Skin of body (tissue), 2 donors: ENCODE data around the gene SLC6A6. TPM values are rescaled to one million over a fixed set of nuclear protein-coding genes. Genes with fewer than 3 reads are reported as not detected.

Experiments
- DNase-seq: peaks from one replicate; lab custom pipeline; 2025; lab: John Stamatoyannopoulos, UW
- total RNA-seq: library from RNA; depleted of rRNA; stranded (reverse); fragments of >200 nt; gene quantifications from one replicate; pipeline ENCODE4 v1.2.3, GENCODE V29; 2014

The SLC6A6 gene
- total RNA-seq, 1 donor from 2014 or later: 12.0 TPM

DNA sequence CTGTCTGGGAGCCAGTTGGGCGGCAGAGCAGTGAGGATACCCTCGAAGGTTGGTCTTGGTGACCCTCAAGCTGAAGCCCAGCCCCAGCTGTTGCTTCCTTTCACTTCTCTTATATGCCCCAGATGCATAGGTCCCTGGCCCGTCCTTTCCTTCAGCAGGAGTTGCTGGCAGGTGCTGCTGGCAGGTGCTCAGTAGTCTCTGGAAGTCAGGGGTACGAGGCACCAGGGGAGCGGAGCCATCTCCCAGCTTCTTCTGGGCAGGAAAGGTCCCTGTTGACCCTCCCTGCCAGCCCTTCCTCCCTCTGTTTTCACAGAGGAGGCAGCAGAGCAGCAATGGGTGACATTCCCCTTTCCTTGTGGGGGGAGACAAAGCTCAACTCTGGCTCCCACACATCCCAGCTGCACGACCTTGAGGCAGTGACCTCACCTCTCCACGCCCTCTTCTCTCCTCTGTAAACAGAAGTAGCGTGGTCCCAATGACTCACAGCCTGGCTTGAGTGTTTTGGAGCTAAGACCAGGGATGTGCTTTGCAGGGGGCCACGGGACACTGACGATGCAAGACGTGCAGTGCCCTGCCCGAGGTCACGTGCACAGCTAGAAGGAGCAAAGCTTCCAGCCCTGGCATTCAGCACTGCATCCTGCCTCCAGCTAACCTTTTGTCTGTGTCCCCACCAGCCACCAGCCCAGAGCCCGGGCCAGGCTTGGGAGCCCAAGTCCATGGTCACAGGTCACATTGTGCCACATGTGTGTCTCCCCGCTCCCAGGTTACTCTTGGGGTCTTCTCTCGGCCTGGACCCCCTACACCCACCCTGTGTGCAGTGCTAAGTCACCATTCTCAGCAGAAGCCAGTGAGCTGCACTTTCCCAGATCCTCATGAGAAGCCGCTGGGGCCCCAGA is 49.7 kb downstream of the SLC6A6 start:
- DNase-seq: no peak

DNA sequence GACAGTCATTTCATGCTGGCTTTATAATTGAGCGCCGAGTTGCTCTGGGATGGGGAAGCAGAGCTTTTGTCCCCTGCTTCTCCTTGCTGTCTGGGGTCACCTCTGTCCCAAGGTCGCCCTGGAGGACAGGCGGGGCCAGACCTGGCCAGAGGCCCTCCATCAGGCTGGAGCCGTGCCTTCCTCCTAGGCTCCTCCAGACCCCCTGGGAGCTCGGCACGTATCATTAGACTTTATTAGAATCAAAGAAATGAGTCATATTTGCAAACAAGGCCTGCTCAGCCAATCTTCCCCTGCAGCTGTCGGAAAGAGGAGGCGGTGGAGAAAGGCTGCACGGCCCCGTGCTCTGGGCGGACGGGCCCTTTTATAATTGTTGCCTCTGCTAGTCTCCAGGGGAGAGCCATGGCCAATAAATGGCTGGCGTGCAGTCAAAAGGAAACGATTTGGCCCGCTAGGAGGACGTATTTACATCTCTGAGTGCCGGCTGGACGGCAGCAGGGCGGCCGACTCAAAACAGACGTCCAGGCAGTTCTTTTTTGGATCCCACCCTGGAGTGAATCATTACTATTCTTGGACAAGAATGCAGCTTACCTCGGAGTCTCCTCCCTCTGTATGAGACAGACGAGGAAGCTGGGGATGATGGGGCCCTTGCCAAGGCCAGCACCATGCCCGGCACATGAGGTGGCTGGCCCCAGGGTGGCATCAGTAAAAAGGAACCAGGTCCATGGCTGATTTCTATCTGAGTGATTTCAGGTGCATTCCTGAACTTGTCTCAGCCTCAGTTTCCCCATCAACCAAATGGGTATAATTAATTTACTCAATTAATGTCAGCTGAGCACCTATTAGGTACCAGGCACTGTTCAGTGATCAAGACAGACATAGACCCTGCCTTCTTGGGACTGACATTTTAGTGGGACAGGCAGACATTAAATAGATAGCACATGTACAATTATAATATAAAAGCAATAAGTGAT is 50.6 kb downstream of the SLC6A6 start:
- peak; percentile 94 for DNase-seq

DNA sequence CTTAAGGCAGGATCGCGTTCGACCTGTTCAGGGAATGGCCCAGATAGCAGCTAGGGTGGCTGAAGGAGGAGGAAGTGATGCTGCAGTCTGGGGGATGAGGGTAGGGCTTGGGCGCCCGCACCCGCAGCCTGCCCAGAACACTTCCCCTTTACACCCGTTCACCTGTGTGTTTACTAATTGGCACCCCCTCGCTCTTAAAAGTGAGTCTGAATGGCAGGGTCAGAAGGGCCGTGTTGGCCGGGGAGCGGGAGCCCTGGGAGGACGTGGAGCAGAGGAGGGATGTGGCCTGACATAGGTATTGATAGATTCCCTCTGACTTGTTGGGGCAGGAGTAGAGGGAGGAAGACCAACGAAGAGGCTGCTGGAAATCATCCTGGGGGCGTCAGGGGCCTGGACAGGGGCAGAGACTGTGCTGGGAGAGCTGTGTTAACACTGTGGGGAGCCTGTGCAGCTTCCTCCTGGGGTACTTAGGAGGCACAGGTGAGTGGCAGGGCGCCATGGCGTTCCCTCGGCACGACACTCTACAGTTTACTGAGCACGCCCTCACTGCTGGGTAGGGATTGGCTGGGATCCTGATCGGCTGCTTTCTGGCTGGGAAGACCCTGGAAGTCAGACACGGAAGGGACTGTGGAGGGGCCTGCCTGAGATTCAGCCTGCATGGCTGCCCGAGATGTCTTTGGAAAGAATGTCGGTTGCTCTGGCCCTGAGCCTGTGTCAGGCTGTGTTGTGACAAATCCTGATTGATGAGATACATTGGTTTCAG is 51.7 kb downstream of the SLC6A6 start:
- no peak for DNase-seq

- no peak for DNase-seq
These were observed 52.4 kb downstream of the SLC6A6 start for GRCh38 chr3:14454639-14455310.

DNA sequence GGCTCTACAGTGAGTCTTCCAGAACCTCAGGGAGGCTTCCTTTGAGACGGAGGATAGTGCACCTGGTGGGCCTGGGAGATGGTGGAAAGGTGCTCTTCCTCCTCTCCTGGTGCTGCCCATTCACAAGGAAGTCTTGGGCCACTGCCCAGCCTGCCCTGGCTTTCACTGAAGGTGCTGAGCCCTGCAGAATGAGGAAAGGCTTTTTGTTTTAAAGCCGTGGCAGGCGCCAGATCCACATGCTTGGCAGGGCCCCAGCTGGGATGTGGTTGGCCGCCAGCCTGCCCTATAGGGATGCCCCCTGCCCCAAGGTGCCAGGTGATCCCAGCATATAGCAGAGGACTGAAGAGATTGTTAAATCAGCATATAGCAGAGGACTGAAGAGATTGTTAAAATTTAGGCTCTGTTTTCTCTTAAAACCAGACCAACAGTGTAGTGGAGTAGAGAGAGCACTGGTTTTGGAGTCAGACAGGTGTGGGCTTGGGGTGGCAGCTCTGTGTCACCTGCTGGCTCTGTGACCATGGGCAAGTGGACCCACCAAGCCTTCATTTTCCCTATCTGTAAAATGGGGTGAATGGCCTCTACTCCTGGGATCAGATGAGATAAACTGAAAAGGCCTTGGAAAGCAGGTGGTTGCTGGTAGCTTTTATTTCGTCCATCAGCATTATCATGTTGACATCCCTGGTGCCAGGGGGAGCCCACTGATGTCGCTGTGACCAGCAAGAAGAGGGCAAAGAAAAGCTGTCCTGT is 53.3 kb downstream of the SLC6A6 start:
- DNase-seq: no peak

GRCh38 chr3:14456794-14457193 is 54.4 kb downstream of the SLC6A6 start:
- DNase-seq: no peak

GRCh38 chr3:14457481-14457880 is 55.1 kb downstream of the SLC6A6 start:
- no peak for DNase-seq

DNA sequence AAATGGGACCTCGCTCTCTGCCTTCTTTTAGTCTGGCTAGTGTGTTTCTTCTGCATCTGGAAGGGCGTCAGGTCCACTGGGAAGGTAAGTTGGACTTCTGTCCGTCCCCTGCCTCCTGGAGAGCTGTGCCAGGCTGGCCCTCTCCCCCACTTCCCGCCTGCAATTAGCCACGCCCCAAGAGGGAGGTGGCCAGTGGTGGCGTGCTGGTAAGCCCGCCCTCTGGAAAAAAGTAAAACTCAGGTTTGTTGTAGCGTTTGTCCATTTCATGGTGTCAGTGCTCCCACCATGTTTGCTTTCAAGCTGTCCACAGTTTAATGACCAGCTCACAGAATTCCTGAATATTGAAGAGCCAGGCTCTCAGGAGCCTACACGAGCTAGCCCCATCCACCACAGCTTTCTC is 55.6 kb downstream of the SLC6A6 start:
- DNase-seq: no peak

- no peak for DNase-seq
These were observed 56.2 kb downstream of the SLC6A6 start for GRCh38 chr3:14458434-14459275.

DNA sequence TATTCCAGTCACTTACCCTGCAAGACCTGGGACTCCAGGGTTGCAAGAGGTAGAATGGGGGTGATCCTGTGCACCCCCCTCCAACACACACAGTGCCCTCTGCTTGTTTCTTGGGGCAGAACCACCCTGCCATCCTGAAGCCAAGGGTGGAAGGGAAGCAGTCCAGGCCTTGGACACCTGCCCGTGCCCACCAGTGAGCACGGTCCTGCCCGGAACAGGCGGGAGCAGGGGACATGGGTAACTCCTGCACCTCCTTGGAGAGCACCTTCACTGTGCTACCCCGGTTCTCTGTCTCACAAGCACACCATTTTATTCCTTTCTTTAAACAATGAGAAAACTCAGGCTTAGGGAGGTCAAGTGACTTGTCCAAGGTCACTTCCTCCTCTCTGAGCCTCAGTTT is 57.0 kb downstream of the SLC6A6 start:
- no peak for DNase-seq

DNA sequence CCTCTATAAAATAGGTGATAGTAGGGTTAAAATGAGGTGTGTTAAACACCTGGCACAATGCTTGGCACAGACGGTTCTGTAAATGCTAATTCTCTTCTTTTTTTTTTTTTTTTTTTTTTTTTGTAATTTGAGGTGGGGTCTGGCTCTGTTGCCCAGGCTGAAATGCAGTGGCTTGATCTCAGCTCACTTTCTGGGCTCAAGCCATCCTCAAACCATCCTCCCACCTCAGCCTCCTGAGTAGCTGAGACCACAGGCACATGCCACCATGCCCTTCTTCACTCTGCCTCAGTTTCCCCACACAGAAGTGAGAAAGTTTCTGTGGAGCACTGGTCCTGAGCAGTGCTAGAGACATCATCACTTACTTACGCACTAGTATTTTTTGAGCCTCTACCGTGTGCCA is 57.4 kb downstream of the SLC6A6 start:
- DNase-seq: no peak

GRCh38 chr3:14460342-14461005 is 58.1 kb downstream of the SLC6A6 start:
- no peak for DNase-seq

GRCh38 chr3:14461006-14461747 is 58.8 kb downstream of the SLC6A6 start:
- DNase-seq: no peak

GRCh38 chr3:14461748-14462324 is 59.4 kb downstream of the SLC6A6 start:
- no peak for DNase-seq

- DNase-seq: no peak
These were observed 60.3 kb downstream of the SLC6A6 start for GRCh38 chr3:14462738-14463137.

DNA sequence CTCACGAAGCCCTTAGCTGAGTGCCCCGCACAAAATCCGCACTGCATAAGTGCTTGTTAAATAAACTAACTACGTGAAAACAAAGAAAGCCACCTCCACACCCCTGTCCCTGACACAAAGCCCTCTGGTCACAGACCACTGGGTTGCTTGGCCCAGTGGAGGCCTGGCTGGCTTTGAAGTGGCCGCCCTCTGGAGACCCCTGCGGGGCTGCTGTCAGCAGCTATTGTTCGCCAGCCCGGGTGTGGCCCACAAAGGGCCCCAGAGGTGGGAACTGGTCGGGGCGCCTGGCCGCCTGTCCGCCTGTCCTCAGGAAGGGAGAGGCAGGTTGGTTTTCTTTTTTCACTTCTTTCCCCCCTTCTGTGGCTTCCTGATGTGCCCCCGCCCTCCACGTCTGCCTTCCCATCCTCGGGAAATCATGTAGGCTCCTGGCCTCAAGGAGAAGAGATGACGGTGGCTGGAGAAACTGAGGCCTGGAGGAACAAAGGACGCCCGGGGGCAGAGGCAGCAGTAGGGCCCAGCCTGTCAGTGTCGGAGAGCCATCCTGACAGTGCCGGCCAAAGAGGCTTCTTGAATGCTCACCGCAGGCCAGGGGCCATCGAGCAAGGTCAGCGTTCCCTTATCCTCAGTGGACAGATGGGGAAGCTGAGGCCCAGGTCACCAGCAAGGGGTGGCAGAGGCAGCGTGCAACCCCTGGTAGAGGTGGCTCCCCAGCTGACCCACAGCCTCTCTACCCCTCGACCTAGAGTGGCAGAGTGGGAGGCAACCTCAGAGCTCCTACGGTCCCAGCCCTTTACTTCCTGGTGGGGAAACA is 61.1 kb downstream of the SLC6A6 start:
- no peak for DNase-seq

DNA sequence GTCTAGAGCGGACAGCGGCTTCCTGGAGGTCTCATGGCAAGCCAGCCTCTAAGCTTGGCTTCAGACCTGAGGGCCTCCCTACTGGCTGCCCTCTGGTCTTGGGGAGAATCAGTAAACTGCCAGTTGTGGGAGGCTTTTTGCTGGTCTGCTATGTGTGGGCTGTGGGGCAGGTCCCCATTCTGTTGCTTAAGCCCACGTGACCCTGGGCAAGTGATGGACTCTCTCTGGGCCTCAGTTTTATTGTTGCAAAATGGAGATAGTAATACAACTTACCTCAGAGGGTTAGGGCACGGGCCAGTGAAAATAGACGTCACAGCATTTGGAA is 61.7 kb downstream of the SLC6A6 start:
- no peak for DNase-seq
